ENCODE data around the gene PTPRN. TPM values are rescaled to one million over a fixed set of nuclear protein-coding genes. Genes with fewer than 3 reads are reported as not detected.

PTPRN gene
- total RNA-seq, 4 donors from 2014 or later = 0.58 to 3.0 (median 1.9) TPM; not detected in 1

DNA sequence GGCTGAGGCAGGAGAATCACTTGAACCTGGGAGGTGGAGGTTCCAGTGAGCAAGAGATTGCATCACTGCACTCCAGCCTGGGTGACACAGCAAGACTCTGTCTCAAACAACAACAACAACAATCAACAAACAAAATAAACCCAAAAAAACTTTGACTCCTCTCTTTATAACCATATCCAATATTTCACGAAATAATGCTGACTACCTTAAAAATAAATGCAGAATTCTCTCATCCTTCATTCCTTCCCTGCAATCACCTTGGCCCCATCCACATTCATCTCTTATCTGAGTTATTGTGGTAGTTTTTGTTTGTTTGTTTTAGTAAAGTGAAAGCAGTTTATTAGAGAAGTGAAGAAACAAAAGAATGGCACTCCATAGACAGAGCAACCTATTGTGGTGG, 3.2 kb downstream of the PTPRN start:
- no peaks in the 10 kb centered on the region for H3K36me3 ChIP-seq
- 72 to 100% methylated on average over 1 of the region's 1 CpG for WGBS, 2 donors (ENCODE audit: low coverage in 1 of 2)
- no peak for TF ChIP-seq POLR2AphosphoS5 (IDR thresholded peaks at IDR 0.05)
- no peak for TF ChIP-seq EP300 (IDR thresholded peaks at IDR 0.05)
- no peak for TF ChIP-seq POLR2A (IDR thresholded peaks at IDR 0.05)
- TF ChIP-seq, protein P1, sequence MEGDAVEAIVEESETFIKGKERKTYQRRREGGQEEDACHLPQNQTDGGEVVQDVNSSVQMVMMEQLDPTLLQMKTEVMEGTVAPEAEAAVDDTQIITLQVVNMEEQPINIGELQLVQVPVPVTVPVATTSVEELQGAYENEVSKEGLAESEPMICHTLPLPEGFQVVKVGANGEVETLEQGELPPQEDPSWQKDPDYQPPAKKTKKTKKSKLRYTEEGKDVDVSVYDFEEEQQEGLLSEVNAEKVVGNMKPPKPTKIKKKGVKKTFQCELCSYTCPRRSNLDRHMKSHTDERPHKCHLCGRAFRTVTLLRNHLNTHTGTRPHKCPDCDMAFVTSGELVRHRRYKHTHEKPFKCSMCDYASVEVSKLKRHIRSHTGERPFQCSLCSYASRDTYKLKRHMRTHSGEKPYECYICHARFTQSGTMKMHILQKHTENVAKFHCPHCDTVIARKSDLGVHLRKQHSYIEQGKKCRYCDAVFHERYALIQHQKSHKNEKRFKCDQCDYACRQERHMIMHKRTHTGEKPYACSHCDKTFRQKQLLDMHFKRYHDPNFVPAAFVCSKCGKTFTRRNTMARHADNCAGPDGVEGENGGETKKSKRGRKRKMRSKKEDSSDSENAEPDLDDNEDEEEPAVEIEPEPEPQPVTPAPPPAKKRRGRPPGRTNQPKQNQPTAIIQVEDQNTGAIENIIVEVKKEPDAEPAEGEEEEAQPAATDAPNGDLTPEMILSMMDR (IDR thresholded peaks at IDR 0.05) = no peak
- peaks cover 90% of the 10 kb centered on the region for H3K27me3 ChIP-seq
- no peak overlapping the region for H3K27ac ChIP-seq
- no peak overlapping the region for H3K4me3 ChIP-seq
- H3K4me1 ChIP-seq = peaks cover 0 to 13% (median 0%) of the 10 kb centered on the region in 3 donors
- no peak for ATAC-seq
- H3K9me3 ChIP-seq = no peaks in the 10 kb centered on the region

DNA sequence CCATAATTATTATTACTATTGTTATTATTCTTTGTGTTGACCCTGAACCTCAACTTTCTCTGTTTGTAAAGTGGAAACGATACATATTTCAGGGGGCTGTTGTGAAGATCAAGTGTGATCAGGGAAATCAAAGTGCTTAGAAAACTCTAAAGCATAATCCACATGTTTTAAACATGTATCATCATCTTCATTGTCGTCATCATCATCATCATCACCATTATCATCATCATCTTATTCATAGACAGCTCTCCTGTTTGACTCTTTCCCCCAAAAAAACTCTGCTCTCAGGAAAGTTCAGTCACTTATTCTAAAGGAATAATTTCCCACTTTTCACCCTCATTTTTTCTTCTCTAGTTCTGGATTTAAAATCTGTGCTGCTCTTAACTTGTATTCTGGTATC, 5.0 kb downstream of the PTPRN start:
- Histone ChIP-seq H3K36me3 (no peaks in the 10 kb centered on the region), H3K4me1 (peaks cover 0 to 10% (median 0%) of the 10 kb centered on the region in 3 donors), H3K9me3 (no peaks in the 10 kb centered on the region), H3K27ac (no peak overlapping the region), H3K27me3 (peaks cover 88% of the 10 kb centered on the region), H3K4me3 (no peak overlapping the region)
- ATAC-seq = no peak
- no peak for TF ChIP-seq POLR2AphosphoS5 (IDR thresholded peaks at IDR 0.05)
- TF ChIP-seq, protein P1 (IDR thresholded peaks at IDR 0.05) = no peak
- WGBS, 2 donors (ENCODE audit: low coverage in 1 of 2) = 49 to 58% methylated on average over 2 of the region's 2 CpGs

DNA sequence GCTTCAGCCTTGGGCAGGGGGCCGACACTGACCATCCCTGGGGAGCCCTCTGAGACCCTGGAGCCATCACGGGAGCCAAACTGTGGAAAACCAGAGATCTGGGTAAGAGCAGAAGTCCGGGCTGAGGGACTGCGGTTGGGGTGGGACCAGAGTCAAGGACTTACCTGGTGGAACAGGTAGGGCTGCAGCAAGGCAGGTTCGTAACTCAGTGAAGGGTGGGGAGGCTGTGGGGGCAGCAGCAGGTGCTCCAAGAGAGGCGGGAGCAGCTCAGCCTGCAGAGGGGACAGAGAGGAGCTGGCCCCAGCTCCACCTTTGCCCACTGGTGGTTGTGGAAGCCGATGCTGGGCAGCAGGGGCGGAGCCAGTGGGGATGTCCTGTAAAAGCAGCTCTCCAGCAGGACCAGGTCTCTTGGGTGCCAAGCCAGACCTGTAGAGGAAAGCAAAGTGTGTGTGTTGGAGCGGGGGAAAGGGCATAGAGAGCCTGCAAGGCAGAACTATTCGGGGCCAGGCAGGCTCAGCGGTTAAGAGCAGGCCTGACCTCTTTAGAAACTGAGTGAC, 6.7 kb downstream of the PTPRN start:
- ATAC-seq = no peak
- no peaks in the 10 kb centered on the region for H3K36me3 ChIP-seq
- peaks cover 71% of the 10 kb centered on the region for H3K27me3 ChIP-seq
- H3K9me3 ChIP-seq = no peaks in the 10 kb centered on the region
- H3K27ac ChIP-seq = no peak overlapping the region
- H3K4me1 ChIP-seq = peaks cover 0 to 7% (median 0%) of the 10 kb centered on the region in 3 donors
- no peak overlapping the region for H3K4me3 ChIP-seq
- TF ChIP-seq POLR2AphosphoS5 (IDR thresholded peaks at IDR 0.05) = no peak
- TF ChIP-seq POLR2A (IDR thresholded peaks at IDR 0.05) = no peak
- TF ChIP-seq, protein P1 (IDR thresholded peaks at IDR 0.05) = no peak
- TF ChIP-seq EP300 (IDR thresholded peaks at IDR 0.05) = no peak
- WGBS, 2 donors (ENCODE audit: low coverage in 1 of 2) = 20 to 63% methylated on average over 1 to 3 of the region's 11 CpGs

DNA sequence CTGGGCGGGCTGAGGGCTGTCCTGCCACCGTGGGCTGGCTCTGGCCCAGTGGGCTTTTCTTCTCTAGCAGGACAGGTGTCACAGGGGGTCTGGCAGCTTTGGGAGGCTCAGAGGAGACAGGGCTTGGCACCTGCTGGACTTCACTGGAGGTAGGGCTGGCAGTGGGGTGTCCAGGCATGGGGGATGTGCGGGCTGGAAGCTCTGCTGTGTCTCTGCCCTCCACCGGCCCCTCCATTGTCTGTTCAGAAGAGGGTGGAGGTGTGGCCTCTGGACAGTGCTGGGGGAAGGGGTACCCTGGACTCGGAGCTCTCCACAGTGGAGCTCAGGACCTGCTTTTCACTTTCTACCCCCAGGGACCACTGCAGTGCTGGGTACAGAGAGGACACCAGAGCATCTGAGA, 9.2 kb downstream of the PTPRN start:
- TF ChIP-seq, protein P1 (IDR thresholded peaks at IDR 0.05) = no peak
- TF ChIP-seq EP300 (IDR thresholded peaks at IDR 0.05) (no peak), POLR2A (IDR thresholded peaks at IDR 0.05) (no peak), POLR2AphosphoS5 (IDR thresholded peaks at IDR 0.05) (no peak)
- no peak for ATAC-seq
- 47% methylated on average over 3 of the region's 5 CpGs; no CpG with 5 or more reads in 1 of the 2 donors for WGBS, 2 donors (ENCODE audit: low coverage in 1 of 2)
- Histone ChIP-seq H3K4me3 (no peak overlapping the region), H3K36me3 (no peaks in the 10 kb centered on the region), H3K4me1 (peaks cover 0 to 12% (median 3%) of the 10 kb centered on the region in 3 donors), H3K27me3 (peaks cover 46% of the 10 kb centered on the region), H3K9me3 (no peaks in the 10 kb centered on the region), H3K27ac (no peak overlapping the region)

DNA sequence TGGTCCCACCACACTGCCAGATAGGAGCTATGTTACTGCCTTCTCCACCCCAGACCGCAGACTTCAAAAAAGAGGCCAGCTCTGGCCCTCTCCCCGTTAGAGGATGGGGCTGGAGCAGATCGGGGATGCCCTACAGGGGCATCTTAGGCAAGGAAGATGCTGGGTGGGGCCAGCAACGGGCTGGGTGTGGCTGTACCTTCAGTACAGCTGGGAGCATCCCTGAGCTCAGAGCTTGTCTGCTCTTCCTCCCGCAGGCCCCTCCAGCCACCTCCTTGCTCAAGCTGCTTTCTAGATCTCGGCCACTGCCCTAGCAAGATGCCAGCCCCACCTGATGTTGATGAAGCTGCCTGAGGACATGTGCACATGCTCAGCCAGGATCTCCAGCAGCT, 9.8 kb downstream of the PTPRN start:
- Histone ChIP-seq H3K4me3 (no peak overlapping the region), H3K36me3 (no peaks in the 10 kb centered on the region), H3K27ac (no peak overlapping the region), H3K27me3 (peaks cover 45% of the 10 kb centered on the region), H3K4me1 (peaks cover 0 to 17% (median 4%) of the 10 kb centered on the region in 3 donors), H3K9me3 (no peaks in the 10 kb centered on the region)
- TF ChIP-seq, protein P1 (IDR thresholded peaks at IDR 0.05) = no peak
- no peak for TF ChIP-seq POLR2A (IDR thresholded peaks at IDR 0.05)
- no CpG with 5 or more reads among the region's 6 CpGs for WGBS, 2 donors (ENCODE audit: low coverage in 1 of 2)
- ATAC-seq = no peak

Data from gastroesophageal sphincter (tissue), 4 donors.